ENCODE data around the gene COMMD3.

Gene COMMD3

DNA sequence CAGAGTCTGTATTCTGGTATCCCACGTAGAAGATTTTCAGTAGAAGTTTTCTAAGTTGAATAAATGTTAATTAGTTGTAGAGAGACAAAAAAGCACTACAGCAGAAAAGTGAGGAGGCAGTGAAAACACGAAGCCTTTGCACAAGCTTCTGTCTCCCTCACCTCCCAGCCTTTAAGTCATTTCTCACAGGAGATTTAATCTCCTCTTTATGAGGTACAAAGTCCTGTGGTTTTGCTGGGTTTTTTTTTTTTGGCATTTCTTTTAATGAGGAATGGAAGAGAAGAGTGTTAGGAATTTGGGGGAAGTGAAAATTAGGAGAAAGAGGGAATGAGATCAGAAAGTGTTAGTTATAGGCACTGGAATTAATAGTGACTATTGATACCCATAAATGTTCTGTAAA, 50.6 kb downstream of the COMMD3 start:
- no peak for DNase-seq (ENCODE audit: low spot score)

DNA sequence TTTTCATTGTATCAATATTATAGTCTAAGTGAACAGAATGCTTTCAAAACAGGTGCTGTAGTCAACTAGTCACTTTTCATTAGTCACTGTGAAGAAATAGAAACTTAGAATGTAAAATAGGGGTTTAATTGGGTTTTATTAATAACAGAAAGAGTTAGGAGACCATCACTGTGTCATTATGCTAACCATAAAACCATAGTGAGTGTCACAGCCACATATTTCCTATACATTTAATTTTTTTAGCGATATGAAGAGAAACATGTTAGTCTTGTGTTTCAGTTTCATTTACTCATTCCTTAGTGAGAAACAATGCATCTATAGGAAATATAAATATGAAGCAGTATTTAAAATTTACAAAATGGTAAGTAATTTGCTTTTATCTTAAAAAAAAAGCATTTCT, 51.3 kb downstream of the COMMD3 start:
- no peak for DNase-seq (ENCODE audit: low spot score)

DNA sequence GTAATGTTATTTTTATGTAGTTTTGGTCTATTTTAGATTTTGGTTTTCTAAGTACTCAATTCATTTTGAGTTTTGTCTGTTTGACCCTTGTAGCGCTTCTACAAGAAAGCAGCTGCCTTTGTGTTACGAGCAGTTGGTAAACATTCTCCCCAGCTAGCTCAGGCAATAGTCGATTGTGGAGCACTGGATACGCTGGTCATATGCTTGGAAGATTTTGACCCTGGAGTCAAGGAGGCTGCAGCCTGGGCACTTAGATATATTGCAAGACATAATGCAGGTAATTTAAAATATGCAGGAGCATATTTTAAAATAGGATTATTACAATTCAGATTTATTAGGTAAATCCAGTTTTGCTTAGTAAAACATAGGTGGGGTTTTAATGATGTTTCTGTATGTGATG, 52.2 kb downstream of the COMMD3 start:
- DNase-seq (ENCODE audit: low spot score) = no peak

DNA sequence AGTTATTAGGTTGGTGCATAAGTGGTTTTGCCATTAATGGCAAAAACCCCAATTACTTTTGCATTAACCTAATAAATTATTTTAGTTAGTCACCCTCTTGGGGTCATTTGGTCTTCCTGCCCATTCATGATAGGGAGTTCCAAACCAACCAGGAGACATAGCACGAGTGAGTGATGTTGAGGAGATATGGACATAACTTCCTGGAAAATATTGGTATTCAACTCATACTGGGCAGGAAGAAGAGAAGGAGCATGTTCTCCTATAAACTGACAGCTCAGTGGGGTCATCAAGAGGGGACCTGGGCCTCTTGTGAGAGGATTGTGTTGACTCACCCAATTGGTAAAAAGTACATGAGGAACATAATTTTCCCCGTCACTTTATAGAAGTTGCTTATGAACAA, 52.8 kb downstream of the COMMD3 start:
- DNase-seq (ENCODE audit: low spot score) = no peak

DNA sequence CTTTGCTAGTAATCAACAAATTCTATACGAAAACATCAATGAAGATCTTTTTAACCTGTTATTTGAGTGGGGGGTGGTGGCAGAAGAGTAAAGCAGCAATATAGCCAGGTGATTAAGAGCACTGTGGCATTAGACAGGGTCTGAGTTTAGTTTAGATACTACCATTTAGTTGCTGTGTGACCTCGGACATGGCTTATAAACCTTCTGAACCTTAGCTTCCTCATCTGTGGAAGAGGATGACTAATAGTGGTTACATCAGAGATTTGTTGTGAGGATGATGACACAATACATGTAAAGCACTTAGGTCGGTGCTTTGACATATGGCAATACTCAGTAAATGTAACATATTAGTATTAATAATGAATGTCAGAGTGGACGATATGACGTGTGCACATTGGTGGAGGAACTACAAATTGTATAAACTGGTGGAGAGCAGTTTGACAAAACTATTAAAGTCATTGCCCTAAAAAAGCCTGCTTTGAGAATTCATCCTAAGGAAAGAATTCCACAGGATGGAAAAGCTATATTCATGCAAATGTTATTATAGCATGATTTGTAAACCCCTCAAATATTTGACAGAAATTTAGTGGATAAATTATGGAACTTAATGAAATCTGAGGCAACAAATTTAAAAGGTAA, 53.4 kb downstream of the COMMD3 start:
- no peak for DNase-seq (ENCODE audit: low spot score)

Data from COLO829 (cell line).